Glutamatergic neuron (in vitro differentiated cells): ENCODE results near the gene TMEM178A. TPM values are rescaled to one million over a fixed set of nuclear protein-coding genes. Genes with fewer than 3 reads are reported as not detected.

Experiments used
- DNase-seq: peaks from one replicate; pipeline ENCODE4 v3.0.0; 2022
- H3K27ac Mint-ChIP-seq: one replicate; pipeline ENCODE4 v1.8.0; 2020; ENCODE audit warnings: mild to moderate bottlenecking, mixed read lengths, inconsistent platforms; ENCODE audit not compliant: unreplicated experiment
- H3K27me3 Mint-ChIP-seq: one replicate; pipeline ENCODE4 v1.8.0; 2020; ENCODE audit warnings: mild to moderate bottlenecking, moderate library complexity, mixed read lengths, inconsistent platforms; ENCODE audit not compliant: unreplicated experiment
- H3K36me3 Mint-ChIP-seq: one replicate; pipeline ENCODE4 v1.8.0; 2020; ENCODE audit warnings: mild to moderate bottlenecking, mixed read lengths, inconsistent platforms; ENCODE audit not compliant: unreplicated experiment
- H3K4me1 Mint-ChIP-seq: one replicate; pipeline ENCODE4 v1.8.0; 2020; ENCODE audit warnings: mild to moderate bottlenecking, low read depth, mixed read lengths, inconsistent platforms; ENCODE audit not compliant: unreplicated experiment
- H3K4me3 Mint-ChIP-seq: one replicate; pipeline ENCODE4 v1.8.0; 2020; ENCODE audit warnings: mild to moderate bottlenecking, mixed read lengths, inconsistent platforms; ENCODE audit not compliant: unreplicated experiment
- H3K9me3 Mint-ChIP-seq: one replicate; pipeline ENCODE4 v1.8.0; 2020; ENCODE audit warnings: mild to moderate bottlenecking, moderate library complexity, mixed read lengths, inconsistent platforms; ENCODE audit not compliant: unreplicated experiment
- total RNA-seq: library from RNA; stranded (reverse); fragmentation: NEBNext Ultra II Directional; extraction: Animal tissue kit (Norgen Biotek cat#: 25700); gene quantifications from one replicate; pipeline ENCODE4 v1.2.1, GENCODE V29; 2021; ENCODE audit not compliant: unreplicated experiment
- TF ChIP-seq, protein P1 (sequence below): fragments of 200-600 bp; sonication (generic); IDR thresholded peaks from one replicate; pipeline ENCODE4 v1.5.0; 2021; ENCODE audit not compliant: partially characterized antibody, unreplicated experiment

TMEM178A gene
- total RNA-seq, 1 donor from 2014 or later = 12.5 TPM

DNA sequence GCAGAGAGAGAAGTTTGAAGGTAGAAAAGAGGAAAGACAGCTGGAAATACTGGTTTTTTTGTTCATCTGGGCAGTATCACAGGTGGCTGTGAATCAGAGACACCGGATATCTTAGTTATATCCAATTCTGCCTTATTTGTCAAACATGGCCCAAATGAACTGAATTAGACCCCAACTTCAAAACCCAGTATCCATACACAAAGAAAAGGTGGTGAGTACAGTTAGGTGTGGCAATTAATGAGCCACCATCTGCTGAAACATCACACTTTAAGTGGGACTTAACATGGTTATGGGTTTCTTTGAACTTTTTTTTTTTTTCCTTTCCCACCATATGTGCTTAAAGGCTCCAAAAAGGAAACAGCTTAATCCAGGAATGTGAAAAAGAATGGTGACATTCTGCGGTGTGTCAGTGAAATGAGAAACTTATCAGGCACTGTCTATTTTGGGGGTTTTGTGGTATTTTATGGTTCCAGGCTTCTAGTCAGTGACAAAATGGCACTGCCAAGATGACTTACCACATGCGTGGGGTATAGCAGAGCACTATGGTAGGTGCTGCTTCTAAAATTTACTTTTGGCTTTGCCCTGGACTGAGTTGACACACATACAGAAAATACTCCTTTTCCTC lies 5.0 kb upstream of the TMEM178A start:
- no peaks in the 10 kb centered on the region for H3K4me1 Mint-ChIP-seq
- TF ChIP-seq, protein P1, sequence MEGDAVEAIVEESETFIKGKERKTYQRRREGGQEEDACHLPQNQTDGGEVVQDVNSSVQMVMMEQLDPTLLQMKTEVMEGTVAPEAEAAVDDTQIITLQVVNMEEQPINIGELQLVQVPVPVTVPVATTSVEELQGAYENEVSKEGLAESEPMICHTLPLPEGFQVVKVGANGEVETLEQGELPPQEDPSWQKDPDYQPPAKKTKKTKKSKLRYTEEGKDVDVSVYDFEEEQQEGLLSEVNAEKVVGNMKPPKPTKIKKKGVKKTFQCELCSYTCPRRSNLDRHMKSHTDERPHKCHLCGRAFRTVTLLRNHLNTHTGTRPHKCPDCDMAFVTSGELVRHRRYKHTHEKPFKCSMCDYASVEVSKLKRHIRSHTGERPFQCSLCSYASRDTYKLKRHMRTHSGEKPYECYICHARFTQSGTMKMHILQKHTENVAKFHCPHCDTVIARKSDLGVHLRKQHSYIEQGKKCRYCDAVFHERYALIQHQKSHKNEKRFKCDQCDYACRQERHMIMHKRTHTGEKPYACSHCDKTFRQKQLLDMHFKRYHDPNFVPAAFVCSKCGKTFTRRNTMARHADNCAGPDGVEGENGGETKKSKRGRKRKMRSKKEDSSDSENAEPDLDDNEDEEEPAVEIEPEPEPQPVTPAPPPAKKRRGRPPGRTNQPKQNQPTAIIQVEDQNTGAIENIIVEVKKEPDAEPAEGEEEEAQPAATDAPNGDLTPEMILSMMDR = no peak
- H3K36me3 Mint-ChIP-seq = no peaks in the 10 kb centered on the region
- peaks cover 2% of the 10 kb centered on the region for H3K9me3 Mint-ChIP-seq
- H3K27me3 Mint-ChIP-seq = peaks cover 13% of the 10 kb centered on the region
- H3K27ac Mint-ChIP-seq = no peak overlapping the region
- no peak overlapping the region for H3K4me3 Mint-ChIP-seq
- no peak for DNase-seq

DNA sequence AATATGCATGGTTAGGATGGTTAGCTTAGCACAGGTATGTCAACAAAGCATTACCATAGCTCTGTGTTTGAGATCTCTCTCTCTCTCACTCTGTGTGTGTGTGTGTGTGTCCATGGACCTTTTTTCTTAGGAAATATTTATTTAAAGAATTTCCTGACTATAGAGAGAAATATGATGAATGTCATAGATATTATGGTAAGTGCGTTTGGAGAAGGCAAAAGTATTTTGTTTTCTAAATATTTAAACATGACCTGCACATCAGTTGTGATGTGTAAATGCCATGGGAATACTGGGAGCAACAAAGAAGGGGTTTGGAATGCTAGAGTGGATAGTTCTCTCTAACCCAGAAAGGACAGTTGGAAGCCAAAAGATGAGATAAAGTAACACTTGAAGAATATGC lies 3.9 kb upstream of the TMEM178A start:
- Mint-ChIP-seq H3K9me3 (peaks cover 2% of the 10 kb centered on the region), H3K36me3 (no peaks in the 10 kb centered on the region)
- TF ChIP-seq, protein P1 = no peak

DNA sequence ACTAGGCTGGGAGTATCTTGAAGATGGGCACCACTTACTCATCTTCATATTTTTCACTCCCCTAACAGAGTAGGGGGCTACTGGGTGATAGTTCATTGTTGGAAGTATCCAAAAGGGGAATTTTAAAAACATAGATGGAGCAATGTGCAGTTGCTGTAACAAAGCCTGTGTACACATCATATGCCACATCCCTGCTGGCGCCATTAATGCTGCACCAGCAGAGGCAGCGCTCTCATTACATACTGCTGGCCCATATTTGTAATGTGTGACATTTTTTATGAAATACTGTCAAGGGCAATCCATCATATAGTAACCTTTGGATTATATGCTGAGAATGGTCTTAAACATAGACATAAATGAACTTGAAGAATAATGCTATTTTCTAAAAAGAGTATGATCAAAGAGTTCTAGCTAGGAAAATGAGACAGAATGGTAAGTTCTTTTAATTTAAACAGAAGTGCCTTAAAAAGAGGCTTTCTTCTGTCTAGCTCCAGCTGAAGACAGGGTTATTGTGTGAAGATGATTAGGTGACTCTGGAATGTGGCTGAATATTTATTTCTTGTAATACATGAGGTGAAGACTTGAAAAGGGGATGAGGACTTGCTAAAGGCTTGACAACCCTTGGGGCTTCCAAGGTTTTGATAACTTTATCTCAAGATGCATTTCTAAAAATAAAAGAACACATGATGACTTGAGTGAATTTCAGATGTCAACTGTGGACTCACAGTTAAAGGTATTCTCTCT lies 2.4 kb upstream of the TMEM178A start:
- Mint-ChIP-seq H3K27me3 (peaks cover 22% of the 10 kb centered on the region), H3K27ac (no peak overlapping the region), H3K9me3 (peaks cover 8% of the 10 kb centered on the region), H3K36me3 (no peaks in the 10 kb centered on the region), H3K4me1 (peaks cover 3% of the 10 kb centered on the region), H3K4me3 (no peak overlapping the region)
- no peak for DNase-seq
- TF ChIP-seq, protein P1 = no peak

More for the DNA sequence above, 3.9 kb upstream of the TMEM178A start:
- Mint-ChIP-seq H3K4me1 (no peaks in the 10 kb centered on the region), H3K27me3 (peaks cover 18% of the 10 kb centered on the region), H3K4me3 (no peak overlapping the region), H3K27ac (no peak overlapping the region)
- no peak for DNase-seq

DNA sequence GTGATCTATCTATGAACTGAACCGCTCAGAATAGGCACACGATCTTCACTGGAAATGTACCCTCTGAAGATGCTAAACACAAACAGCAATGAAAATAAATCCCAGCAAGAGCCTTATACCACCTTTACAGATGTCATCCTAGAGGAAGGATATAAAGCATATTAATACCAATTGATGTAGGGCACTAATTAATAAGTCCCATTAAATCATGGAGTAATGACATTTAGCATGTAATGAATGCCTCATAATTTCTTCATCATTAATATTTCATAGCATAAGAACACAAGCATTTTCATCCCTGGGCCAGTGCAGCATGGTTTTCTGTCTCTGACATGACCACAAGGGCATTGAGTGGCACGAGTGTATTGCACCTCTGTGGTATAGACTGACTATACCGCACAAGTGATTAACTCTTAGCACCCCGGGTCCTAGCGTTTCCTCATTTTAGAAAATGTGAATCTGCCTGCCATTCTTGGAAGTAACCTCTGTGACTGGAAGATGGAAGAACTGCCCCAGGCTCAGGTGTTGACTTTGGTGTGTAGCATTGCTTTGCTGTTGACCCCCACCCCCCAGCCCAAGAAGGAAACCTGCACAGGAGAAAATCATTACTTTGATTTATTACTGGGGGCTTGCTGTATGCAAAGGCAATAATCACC lies 1.4 kb upstream of the TMEM178A start:
- Mint-ChIP-seq H3K27me3 (peaks cover 22% of the 10 kb centered on the region), H3K9me3 (peaks cover 8% of the 10 kb centered on the region), H3K27ac (no peak overlapping the region), H3K4me1 (peaks cover 3% of the 10 kb centered on the region), H3K4me3 (peak overlapping the region; percentile 50), H3K36me3 (no peaks in the 10 kb centered on the region)
- DNase-seq = no peak
- TF ChIP-seq, protein P1 = no peak
